Activated naive CD4-positive, alpha-beta T cell treated with Interleukin-2 at 50 U/mL for 16 hours (primary cell): ENCODE results near the gene TFAP2E.

Experiments
- DNase-seq: peaks from one replicate; pipeline ENCODE4 v3.0.0-alpha.2; 2020

Gene TFAP2E

DNA sequence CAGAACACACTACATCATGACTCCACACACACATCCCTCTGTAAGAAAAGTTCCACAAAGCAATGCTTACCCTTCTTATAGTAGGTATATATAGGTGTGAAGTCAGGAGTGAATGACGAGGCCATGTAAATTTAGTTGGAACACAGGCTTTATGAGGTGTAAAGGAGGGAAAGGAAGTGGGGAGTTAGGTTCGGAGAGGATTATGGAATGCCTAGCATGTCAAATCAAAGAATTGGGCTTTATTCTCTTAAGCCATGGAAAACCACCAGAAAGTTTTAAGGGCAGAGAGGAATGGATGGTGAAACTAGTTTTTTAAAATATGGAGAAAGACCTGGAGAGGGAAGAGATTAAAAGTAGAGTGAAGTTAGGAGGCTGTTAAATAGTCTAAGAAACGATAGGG is 26.3 kb downstream of the TFAP2E start:
- no peak for DNase-seq

DNA sequence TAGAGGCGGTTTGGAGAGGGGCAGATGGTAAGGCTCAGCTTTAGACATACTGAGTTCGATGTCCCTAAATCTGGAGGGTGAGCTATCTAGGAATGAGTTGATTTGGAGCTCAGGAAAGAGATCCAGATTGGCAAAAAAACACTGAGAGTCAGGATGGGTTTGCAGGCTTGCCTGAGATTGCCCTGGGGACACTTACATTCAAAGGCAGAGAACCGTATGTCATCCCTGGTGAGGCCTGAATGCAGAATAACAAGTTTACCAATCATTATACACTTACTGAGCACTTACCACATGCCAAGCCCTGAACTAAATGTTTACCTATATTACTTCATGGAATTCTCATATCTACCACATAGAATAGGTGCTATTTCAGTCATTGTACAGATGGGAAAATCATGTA is 27.5 kb downstream of the TFAP2E start:
- DNase-seq, result no peak

DNA sequence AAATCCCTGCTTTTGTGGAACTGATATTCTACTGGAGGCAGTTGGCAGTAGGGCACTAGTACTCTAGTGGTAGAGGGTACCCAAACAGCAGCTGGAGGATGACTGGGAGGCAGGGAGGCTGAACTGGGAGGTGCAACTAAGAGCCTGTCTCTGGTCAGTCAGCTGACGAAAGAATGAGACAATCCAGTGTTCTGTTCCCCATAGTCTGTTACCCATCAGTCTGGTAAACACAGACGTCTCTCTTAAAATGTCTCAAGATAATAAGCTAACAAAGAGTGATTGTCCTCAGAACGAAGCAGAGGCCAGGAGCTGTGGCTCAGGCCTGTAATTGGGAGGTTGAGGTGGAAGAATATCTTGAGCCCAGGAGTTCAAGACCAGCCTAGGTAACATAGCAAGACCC is 30.4 kb downstream of the TFAP2E start:
- no peak for DNase-seq

DNA sequence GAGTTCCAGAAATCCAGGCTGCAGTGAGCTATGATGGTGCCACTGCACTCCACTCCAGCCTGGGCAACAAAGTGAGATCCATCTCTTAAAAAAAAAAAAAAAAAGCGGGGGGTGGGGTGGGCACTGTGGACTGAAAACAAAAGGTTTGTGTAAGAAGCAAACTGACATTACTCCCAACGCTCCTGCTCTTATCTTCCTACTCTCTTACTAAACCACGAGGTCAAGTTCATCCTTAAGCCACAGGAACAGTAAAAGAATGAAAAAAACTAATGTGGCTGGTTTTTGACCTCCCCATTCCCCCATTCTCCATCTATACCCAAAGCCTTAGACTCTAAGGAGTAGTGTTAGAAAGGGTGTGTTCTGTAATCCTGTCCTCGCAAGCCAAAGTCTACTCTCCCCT is 30.8 kb downstream of the TFAP2E start:
- no peak for DNase-seq

DNA sequence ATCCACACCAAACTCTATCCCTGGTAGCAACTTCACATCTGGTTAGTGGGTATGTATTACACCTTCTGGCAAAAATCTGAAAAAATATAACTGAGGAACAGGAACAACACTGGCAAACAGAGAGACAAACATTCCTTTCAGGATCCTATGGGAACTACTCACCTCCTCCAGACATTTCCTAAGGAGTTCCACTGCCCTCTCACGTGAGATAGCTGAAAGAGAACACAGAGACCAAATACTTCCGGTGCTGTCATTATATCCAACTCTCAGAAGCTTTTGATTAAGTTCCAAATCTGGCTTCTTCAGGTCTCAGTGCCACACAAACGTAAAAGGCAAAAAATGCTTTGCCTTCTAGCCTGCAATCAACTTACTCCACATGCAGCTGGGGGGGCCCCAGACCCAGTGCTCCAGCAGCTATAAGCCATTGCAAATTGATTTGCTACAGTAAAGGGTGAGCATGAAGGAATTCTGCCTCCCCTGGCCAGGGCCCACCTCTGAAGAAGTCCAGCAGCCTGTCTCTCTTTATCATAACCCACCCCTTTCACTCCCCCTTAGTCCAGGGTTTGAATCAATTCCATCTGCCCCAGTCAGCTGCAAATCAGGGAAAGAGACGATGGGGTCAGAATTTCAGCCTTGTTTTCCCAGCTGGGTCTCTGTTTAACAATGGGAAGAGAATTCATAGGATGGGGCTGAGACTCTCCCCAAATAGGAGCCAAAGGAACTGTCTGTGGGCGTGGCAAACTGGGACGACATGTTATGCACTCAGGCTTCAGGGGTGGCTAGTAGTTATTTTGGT is 32.2 kb downstream of the TFAP2E start:
- DNase-seq, result no peak

DNA sequence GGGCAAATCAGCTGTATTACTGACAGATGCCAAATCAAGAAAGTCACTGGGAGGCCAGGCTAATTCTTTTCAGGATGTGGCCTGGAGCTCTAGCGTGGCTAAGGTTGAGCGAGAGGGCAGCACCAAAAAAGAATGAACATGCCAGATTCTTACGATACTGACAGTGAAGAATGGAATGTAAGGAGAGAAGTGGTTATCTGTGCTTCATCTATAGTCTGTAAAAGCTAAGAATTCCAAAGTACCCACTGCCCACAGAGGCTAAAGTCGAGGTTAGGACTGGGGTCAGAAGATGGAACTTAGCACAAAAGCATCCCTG is 32.7 kb downstream of the TFAP2E start:
- DNase-seq, result no peak

DNA sequence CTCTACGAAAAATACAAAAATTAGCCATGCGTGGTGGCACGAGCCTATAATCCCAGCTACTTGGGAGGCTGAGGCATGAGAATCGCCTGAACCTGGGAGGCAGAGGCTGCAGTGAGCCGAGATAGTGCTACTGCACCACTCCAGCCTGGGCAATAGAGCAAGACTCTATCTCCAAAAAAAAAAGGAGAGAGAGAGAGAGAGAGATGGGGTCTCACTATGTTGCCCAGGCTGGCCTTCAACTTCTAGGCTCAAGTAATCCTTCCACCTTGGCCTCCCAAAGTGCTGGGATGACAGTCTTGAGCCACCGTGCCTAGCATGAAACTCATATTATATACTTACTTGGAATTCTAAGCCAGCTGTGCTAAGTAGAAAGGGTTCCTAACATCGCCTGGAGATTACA is 38.5 kb downstream of the TFAP2E start:
- no peak for DNase-seq

DNA sequence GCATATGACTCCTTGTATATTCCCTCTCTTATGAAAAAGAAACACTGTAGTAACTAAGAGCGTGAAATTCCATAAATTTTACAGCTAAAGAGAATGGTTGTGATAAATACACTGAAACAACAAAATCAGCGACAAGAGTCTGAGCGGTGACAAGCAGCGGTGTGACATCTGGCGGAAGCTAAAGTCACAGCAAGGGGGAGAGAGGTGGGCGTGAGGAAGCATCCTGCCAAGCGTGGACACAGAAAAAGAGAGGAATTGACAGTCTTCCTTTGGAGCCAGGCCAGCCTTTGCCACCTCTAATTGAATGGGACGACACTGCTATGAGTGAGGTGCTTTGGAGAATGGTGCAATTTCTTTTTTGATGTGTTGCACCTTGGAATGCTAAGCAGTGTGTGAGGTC is 42.3 kb downstream of the TFAP2E start:
- DNase-seq, result no peak

DNA sequence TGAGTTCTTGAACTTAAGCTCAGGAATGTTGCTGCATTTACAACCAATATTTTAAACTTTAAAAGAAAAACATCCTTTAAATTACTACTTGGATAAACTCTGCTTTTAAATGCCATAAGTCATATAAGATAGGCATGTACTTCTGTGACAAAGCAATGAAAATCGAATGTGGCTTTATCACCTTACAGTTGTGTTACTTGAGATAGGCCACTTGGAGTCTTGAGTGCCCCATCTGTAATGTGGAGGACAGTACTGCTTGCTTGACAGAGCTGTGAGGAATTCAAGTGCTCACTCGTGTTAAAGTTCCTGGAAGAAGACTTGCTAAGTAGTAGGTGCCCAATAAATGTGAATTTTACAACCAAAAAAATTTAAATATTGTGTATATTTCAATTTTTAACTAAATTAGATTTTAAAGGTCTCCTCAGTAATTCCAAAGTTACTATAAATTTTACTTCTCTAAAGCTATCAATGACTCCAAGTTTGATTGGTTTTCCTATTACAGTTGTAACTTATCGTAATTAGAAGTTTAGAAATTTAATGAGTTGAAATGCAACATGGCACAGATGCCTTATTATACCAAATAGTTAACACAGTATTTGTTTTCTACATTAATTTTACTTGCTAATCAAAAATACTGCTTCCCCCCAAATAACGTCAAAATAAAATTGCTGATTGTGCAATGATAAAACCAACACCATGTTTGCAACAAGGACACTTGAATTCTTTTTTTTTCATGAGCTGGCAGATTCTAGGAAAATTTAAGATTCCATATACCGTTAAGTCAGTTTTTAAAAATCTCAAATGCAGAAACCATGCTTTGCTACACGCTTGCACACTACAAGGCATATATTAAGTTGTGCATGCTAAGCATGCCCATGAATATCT is 46.4 kb downstream of the TFAP2E start:
- no peak for DNase-seq

DNA sequence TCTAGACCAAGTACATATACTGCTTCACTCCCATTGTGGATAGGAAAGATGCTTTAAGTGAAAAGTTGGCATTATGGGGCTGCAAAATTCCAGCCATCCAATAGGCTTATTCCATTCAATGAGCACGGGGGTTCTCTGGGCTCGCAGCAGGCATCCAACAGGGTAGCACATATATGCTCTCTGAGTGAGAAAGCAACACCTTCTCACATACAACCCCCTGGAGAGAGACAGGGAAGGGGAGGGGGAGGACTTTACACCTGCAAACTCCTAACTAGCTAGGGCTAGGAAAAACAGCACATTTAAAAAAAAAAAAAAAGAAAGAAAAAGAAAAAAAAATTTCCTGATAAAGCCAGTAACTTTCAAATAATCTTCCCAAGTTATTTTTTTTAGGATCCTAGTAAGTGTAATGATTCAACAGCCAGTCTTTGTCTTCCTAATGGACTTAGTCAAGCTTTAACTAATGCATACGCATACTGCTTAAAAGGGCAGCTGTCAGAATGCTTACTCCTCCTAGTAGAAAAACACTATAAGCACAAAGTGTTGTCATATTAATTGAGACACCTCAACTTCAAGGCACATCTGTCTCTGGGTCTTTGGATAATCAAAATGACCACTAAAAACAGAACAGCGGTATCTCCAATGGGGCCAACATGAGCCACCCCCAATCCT is 49.5 kb downstream of the TFAP2E start:
- DNase-seq, result no peak

DNA sequence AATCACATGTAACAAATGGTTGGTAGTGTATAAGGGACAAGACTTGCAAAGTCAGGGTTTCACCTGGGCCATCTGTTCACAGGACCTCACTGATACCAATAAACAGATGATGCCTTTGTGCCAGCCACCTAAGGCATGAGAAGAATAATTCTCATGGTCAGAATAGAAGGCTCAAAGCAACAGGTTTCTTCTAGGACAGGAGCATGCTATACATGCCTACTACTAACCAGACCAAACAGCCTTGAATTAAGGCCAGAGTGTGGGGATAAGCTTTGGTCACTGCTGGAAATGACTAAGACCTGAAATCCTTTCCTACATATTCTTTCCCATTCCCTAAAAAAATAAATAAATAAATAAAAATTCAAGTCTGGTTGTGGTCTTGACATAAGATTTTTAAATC is 50.7 kb downstream of the TFAP2E start:
- no peak for DNase-seq

DNA sequence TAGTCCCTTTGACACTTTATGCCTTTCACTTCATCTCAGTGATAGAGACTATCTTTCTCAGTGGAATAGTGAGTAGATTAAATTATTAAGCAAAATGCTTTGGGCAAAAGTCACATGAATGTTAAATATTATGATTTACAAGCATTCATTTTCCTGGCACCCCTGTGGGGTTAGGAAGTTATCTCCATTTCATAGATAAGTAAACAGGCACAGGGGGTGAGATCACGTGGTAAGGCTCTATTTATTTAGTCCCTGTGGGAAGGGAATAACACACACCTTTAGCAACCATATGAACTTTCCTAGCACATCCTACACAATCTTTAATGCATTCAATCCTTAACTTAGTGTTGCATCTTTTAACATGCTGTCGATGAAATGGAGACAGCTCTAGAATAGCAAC is 55.9 kb downstream of the TFAP2E start:
- DNase-seq, result no peak

DNA sequence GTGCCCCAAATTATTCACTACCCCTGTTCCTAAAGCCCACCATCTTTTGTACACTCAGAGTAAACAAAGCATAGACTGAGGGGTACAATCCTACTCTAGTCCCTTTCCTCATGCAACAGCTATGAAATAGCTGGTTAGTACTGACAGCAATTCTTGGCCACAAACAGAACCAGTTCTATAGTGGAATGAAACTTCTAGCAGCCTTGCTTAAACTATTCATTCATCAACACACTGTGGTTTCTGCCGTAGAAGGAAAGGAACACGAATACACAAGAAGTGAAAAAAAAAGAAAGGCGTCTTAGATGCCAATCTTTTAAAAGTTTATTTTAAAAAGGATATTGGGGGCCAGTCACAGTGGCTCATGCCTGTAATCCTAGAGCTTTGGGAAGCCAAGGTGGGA is 58.3 kb downstream of the TFAP2E start:
- DNase-seq, result no peak

DNA sequence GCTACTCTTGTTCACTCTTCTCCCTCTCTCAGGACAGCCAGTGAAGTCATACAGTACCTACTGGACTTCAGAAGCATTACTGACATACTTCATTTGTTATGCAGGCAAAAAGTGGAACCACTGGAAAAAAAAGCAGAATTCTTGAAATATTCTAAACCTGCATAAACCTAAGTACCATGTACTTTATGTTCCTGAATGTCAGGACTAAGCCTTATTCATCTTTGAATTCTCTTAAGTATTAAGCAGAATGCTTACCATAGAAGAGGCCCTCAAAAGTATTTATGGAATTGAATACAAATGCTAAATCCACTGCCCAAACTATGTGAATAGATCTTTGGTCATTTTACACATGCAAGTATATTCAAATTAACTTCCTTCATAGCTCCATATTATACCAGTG is 60.4 kb downstream of the TFAP2E start:
- no peak for DNase-seq

DNA sequence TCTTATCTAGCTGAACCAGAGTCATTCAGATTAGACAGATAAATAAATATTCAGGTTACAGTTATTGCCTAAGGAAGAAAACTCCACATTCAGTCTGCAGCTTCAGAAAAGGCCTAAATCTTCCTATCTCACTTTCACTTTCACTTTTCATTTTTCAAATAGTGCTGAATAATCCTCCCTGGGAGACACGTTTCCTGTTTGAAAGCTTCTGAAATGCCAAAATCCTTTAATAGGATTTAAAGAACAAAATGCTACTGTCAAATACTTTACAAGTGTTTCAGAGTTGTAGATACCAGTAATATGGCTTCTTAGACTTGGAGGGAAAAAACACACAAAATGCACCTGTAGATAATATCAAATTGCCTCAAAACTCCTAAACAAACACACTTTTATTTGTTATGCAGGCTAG is 64.3 kb downstream of the TFAP2E start:
- no peak for DNase-seq

DNA sequence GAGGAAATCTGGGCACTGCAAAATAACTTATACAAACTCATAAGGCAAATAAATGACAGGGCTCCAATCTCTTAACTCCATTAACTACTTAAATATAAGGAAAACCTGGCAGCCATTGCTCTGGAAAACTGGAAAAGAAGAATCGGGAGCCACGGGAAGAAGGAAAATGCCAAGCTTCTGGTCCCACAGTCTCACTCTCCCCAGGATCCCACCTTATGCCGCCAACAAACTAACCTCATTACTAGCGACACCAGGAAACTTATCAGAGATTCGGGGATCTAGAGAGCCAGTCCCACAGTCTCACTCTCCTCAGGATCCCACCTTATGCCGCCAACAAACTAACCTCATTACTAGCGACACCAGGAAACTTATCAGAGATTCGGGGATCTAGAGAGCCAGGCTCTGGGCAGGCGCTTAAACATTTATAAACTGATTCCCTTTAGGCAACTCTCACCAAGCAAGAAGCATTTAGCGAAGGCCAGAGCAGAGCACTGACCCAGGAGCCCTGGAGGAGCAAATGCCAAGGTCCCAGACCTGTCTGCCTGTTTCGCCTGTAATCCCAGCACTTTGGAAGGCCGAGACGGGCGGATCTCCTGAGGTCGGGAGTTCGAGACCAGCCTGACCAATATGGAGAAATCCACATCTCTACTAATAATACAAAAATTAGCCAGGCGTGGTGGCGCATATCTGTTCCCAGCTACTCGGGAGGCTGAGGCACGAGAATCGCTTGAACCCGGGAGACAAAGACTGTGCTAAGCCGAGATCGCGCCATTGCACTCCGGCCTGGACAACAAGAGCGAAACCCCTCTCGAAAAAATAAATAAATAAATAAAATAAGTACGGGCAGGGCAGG is 67.5 kb downstream of the TFAP2E start:
- DNase-seq, result no peak

DNA sequence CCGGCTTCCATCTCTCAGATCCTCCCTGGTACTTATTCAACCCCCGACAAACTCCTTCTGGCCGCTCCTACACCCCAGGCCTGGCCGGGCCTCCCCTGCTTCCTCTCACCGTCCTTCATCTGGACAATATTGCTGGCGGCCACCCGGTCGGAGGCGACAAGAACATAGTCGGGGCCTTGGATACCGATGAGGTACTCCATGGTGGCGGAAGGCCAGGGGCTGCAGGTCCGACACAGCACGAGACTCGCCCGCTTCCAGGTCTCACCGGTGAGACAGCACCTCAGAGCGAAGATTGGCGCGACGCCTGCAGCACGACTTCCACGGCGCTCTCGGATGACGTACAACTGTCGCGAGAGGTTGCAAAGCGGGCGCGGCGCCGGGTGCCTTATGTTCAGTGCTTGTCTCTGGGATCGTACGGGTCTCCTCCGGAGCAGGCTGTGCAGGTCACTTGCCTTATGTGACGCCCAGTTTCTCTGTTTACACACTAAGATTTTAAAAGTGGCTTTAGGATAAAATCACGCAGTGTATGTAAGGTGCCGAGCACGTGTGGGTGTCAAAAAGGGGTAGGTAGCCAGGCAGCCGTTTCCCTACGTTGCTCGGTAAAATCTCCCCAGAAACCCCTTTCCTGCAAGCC is 68.2 kb downstream of the TFAP2E start, which contains the start of gene PSMB2:
TSS of gene PSMB2 (minus strand) at position 294 of the 634 bp plus-strand sequence. CDS start at position 200, 94 bp downstream.
- peak; percentile 96 for DNase-seq

DNA sequence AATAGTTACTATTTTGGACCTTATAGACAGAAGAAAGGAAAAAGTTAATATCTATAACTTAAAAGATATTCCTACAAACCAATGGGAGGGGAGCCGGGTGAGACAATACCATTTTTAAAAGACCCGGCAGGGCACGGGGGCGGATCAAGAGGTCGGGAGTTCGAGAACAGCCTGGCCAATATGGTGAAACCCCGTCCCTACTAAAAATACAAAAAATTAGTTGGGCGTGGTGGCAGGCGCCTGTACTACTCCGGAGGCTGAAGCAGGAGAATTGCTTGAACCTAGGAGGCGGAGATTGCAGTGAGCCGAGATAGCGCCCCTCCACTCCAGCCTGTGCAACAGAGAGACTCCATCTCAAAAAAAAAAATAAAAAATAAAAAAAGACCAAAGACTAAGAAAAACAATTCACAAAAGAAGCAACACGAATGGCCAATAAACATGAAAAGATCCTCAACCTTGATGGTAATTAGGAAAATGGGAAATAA is 69.4 kb downstream of the TFAP2E start:
- DNase-seq, result peak; percentile 18

DNA sequence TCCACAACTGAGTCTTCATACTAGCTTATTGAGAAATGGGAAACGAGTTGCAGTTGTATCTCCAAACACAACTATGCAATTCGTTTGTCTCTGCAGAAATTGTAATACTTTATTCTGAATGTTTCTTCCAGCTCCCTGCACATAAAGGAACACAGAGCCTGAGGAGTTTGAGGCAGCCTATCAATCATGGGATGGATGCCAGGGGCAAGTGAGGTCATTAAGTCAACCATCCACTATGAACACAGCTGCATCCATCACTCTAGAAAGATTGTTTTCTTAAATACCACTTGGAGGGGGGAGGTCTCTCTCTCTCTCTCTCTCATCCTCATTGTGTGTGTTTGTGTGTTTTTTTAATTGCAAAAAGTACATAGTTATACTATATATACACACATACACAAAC is 71.1 kb downstream of the TFAP2E start:
- DNase-seq, result no peak
